K562 (cell line): ENCODE measurements around the gene ADAMTS20. TPM values are rescaled to one million over a fixed set of nuclear protein-coding genes. Genes with fewer than 3 reads are reported as not detected.

ENCODE experiments used
- ATAC-seq: fragments of 200-7000 bp; cut with Tn5 transposase; 3 replicates; pipeline ENCODE4 v1.9.1; 2020; ENCODE audit warnings: moderate library complexity
- BruUV-seq: library from RNA; stranded (reverse); fragments of 400-500 nt; replicated peaks from 2 replicates; lab custom pipeline; 2021; lab: Mats Ljungman, UMichigan
- CTCF ChIA-PET: fragments of 300-600 bp; formaldehyde crosslinking; extraction: SDS; loops from one replicate; lab custom pipeline; 2021; ENCODE audit warnings: low intra/inter-chr PET ratio; lab: Yijun Ruan, JAX
- POLR2A ChIA-PET: fragments of 300-600, 350-650 bp; sonication (Branson Sonifier 250); formaldehyde crosslinking; extraction: SDS; loops from one replicate; lab custom pipeline; 2021; ENCODE audit warnings: antibody characterized with exemption, inconsistent platforms; lab: Yijun Ruan, JAX
- DNase-seq, 4 experiments: peaks; one replicate each; pipeline versions ENCODE4 v3.0.0 to v3.0.0-alpha.2; 2011 to 2018; ENCODE audit warnings: low spot score in 3 of 4, mixed read lengths in 3 of 4; ENCODE audit errors: extremely low read depth in 1 of 4
- FAIRE-seq: peaks from 2 replicates; lab custom pipeline; 2011; peaks lifted over from hg19 to GRCh38; lab: Jason Lieb, UNC
- H2AFZ ChIP-seq: 2 replicates; pipeline ENCODE4 v1.6.0; 2011; ENCODE audit warnings: low read depth, low read length, control low read depth, inconsistent platforms
- H3K27ac ChIP-seq: fragments of 200-600 bp; 3 replicates; pipeline ENCODE4 v1.8.0; 2011; ENCODE audit warnings: low read depth, mild to moderate bottlenecking, control low read depth, inconsistent platforms, low read length, moderate library complexity, mixed read lengths; ENCODE audit errors: extremely low read depth
- H3K27me3 ChIP-seq, 2 experiments: fragments of 300-600 bp in 1 of 2; 2 replicates in 1 of 2; 3 replicates in 1 of 2; pipeline versions ENCODE4 v1.6.0 to v1.8.0; 2011; ENCODE audit warnings: inconsistent platforms in 2 of 2, low read length in 2 of 2, mild to moderate bottlenecking in 1 of 2, mixed read lengths in 1 of 2, moderate library complexity in 1 of 2; ENCODE audit not compliant: control insufficient read depth in 2 of 2, insufficient read depth in 2 of 2
- H3K36me3 ChIP-seq: fragments of 300-600 bp; 3 replicates; pipeline ENCODE4 v1.8.0; 2011; ENCODE audit warnings: mild to moderate bottlenecking, low read length, inconsistent platforms; ENCODE audit not compliant: control insufficient read depth, insufficient read depth
- H3K4me1 ChIP-seq, 2 experiments: fragments of 200-600 bp in 1 of 2; replicated peaks in 1 of 2; 2 replicates in 1 of 2; 3 replicates in 1 of 2; pipeline versions ENCODE4 v1.5.1 to v1.8.0; 2011; ENCODE audit warnings: inconsistent platforms in 2 of 2, low read length in 2 of 2, mild to moderate bottlenecking in 1 of 2, mixed read lengths in 1 of 2, moderate library complexity in 1 of 2; ENCODE audit not compliant: control insufficient read depth in 2 of 2, insufficient read depth in 2 of 2
- H3K4me2 ChIP-seq: 2 replicates; pipeline ENCODE4 v1.6.1; 2011; ENCODE audit warnings: low read length, control low read depth, inconsistent platforms, mixed read lengths; ENCODE audit not compliant: insufficient read depth
- H3K4me3 ChIP-seq: fragments of 200-600 bp; sonication (generic), shearing (Covaris generic); 2 replicates; pipeline ENCODE4 v1.5.1; 2016; ENCODE audit warnings: control low read depth, inconsistent platforms
- H3K79me2 ChIP-seq: fragments of 200-600 bp; 3 replicates; pipeline ENCODE4 v1.8.0; 2011; ENCODE audit warnings: low read length, inconsistent platforms; ENCODE audit not compliant: control insufficient read depth, insufficient read depth
- H3K9ac ChIP-seq, 2 experiments: 2 replicates each; pipeline versions ENCODE4 v1.6.0 to v1.6.1; 2011; ENCODE audit warnings: low read depth in 2 of 2, low read length in 2 of 2, control low read depth in 1 of 2, inconsistent platforms in 1 of 2, mild to moderate bottlenecking in 1 of 2, mixed read lengths in 1 of 2; ENCODE audit not compliant: insufficient read depth in 1 of 2
- H3K9me1 ChIP-seq: one replicate; pipeline ENCODE4 v1.6.0; 2011; ENCODE audit warnings: inconsistent platforms, mild to moderate bottlenecking, low read length, moderate library complexity; ENCODE audit not compliant: control insufficient read depth, insufficient read depth
- H3K9me3 ChIP-seq: replicated peaks from 2 replicates; pipeline ENCODE4 v1.5.1; 2011; ENCODE audit warnings: low read depth, low read length, inconsistent platforms; ENCODE audit not compliant: control insufficient read depth, insufficient read depth
- H4K20me1 ChIP-seq: replicated peaks from 2 replicates; pipeline ENCODE4 v1.6.1; 2011; ENCODE audit warnings: low read length, inconsistent platforms, mixed read lengths; ENCODE audit not compliant: control insufficient read depth, insufficient read depth
- BRCA1 ChIP-seq, 2 experiments: fragments of 450-650 bp in 1 of 2; sonication (generic) in 1 of 2; formaldehyde crosslinking in 1 of 2; IDR thresholded peaks; 2 replicates each; pipeline versions ENCODE4 v1.5.0 to v1.6.1; 2017 to 2020; ENCODE audit warnings: mild to moderate bottlenecking in 1 of 2, missing genetic modification reagents in 1 of 2
- HNRNPK ChIP-seq: fragments of 200-400 bp; formaldehyde crosslinking; IDR thresholded peaks from one replicate; pipeline ENCODE4 v1.6.1; 2018; ENCODE audit warnings: mild to moderate bottlenecking, low read depth, low read length; ENCODE audit not compliant: poor library complexity, severe bottlenecking
- KLF6 ChIP-seq: fragments of 250-450 bp; sonication (Bioruptor Pico); IDR thresholded peaks from 2 replicates; pipeline ENCODE4 v1.4.0; 2020; ENCODE audit warnings: mild to moderate bottlenecking, moderate library complexity, borderline replicate concordance
- TCF7L2 ChIP-seq: fragments of 150-350 bp; IDR thresholded peaks from 2 replicates; pipeline ENCODE4 v1.6.1; 2016; ENCODE audit warnings: low read depth, mild to moderate bottlenecking, low read length, moderate library complexity
- USF1 ChIP-seq: sonication (generic); formaldehyde crosslinking; IDR thresholded peaks from 2 replicates; pipeline ENCODE4 v1.9.0; 2022; ENCODE audit warnings: mild to moderate bottlenecking, missing genetic modification reagents
- ZC3H11A ChIP-seq: IDR thresholded peaks from 2 replicates; pipeline ENCODE4 v1.6.1; 2012; ENCODE audit warnings: low read depth, low read length, improper control_type of control experiment
- ZC3H8 ChIP-seq: fragments of 450-650 bp; IDR thresholded peaks from 2 replicates; pipeline ENCODE4 v1.6.1; 2017
- ZNF217 ChIP-seq: sonication (generic); formaldehyde crosslinking; IDR thresholded peaks from 2 replicates; pipeline ENCODE4 v1.8.0; 2022; ENCODE audit warnings: mild to moderate bottlenecking, missing genetic modification reagents
- ZNF77 ChIP-seq: fragments of 250-450 bp; sonication (Bioruptor Pico); IDR thresholded peaks from 2 replicates; pipeline ENCODE4 v1.5.0; 2020
- WGBS: fragments of 100-300 bp; shearing (Covaris generic); methylation state at CpG from one replicate; pipeline ENCODE4 v1.1.6; 2016; ENCODE audit warnings: low coverage, mixed read lengths; ENCODE audit not compliant: insufficient coverage; ENCODE audit errors: missing lambda C conversion rate; 5-methylcytosine and 5-hydroxymethylcytosine counted together
- in situ Hi-C: fragments of 300-500 bp; cut with MboI; formaldehyde crosslinking; loops from 4 replicates; pipeline ENCODE4 v1.15.0; 2018; ENCODE audit warnings: inconsistent platforms, mixed read lengths
- intact Hi-C: fragments of 100-400 bp; cut with micrococcal nuclease; formaldehyde crosslinking; loops from 2 replicates; pipeline ENCODE4 v1.14.2; 2022
- polyA plus RNA-seq, 8 experiments: library from polyadenylated mRNA; depleted of rRNA in 4 of 8; stranded (reverse) in 5 of 8; unstranded in 3 of 8; fragments of >200 nt; fragmentation: Nextera tagmentation in 2 of 8; fragmentation: Illumina TruSeq in 1 of 8; extraction: Ambion mirVana in 2 of 8; extraction: Trizol in 1 of 8; gene quantifications; 2 replicates each; pipeline versions ENCODE4 v1.2.1 to v1.2.3, GENCODE V29; 2011 to 2014; ENCODE audit warnings: inconsistent platforms in 1 of 8, missing spikeins in 1 of 8
- total RNA-seq, 7 experiments: library from RNA; depleted of rRNA in 6 of 7; stranded (reverse); fragments of >200 nt in 6 of 7; fragmentation: Illumina TruSeq in 2 of 7; extraction: Trizol in 2 of 7; gene quantifications; 2 replicates each; pipeline versions ENCODE4 v1.2.1 to v1.2.3, GENCODE V29; 2011 to 2021; ENCODE audit warnings: low replicate concordance in 1 of 7
- TF ChIP-seq, protein P1 (sequence below): fragments of 450-650 bp; IDR thresholded peaks from 2 replicates; pipeline ENCODE4 v1.6.1; 2016; ENCODE audit warnings: mild to moderate bottlenecking
- TF ChIP-seq, protein P2 (sequence below): fragments of 450-650 bp; formaldehyde crosslinking; IDR thresholded peaks from 2 replicates; pipeline ENCODE4 v1.4.0; 2020; ENCODE audit warnings: mild to moderate bottlenecking, moderate library complexity
- TF ChIP-seq, protein P3 (sequence below): fragments of 450-650 bp; IDR thresholded peaks from 2 replicates; pipeline ENCODE4 v1.6.1; 2017; ENCODE audit warnings: antibody characterized with exemption, mild to moderate bottlenecking

Gene ADAMTS20
- total and polyA plus RNA-seq, 9 of the 15 experiments (the other 6 are each of a cell fraction or from before 2014, with no cell fraction given): 0.01 to 0.84 (median 0.07) TPM; not detected in 2

- Histone ChIP-seq H3K27me3 (no peaks in the 10 kb centered on the region), H2AFZ (no peak overlapping the region), H4K20me1 (no peaks in the 10 kb centered on the region), H3K9me3 (no peaks in the 10 kb centered on the region), H3K36me3 (no peaks in the 10 kb centered on the region), H3K79me2 (no peaks in the 10 kb centered on the region), H3K4me2 (no peak overlapping the region), H3K27ac (no peak overlapping the region), H3K4me3 (no peak overlapping the region), H3K9me1 (no peaks in the 10 kb centered on the region), H3K9ac (no peak overlapping the region), H3K4me1 (no peaks in the 10 kb centered on the region)
- 1% methylated on average over 4 of the region's 4 CpGs for WGBS
- POLR2A ChIA-PET: no interaction called here
- ATAC-seq (no peak), DNase-seq (no peak), FAIRE-seq (no peak)
- CTCF ChIA-PET: no interaction called here
- intact Hi-C loops: no loop called here
- in situ Hi-C loops: no loop called here
- BruUV-seq: no TSS peak
- TF ChIP-seq ZNF77: no peak
- no peak for TF ChIP-seq USF1 (CRISPR knock-in tag)
- TF ChIP-seq KLF6 (CRISPR knock-in tag): no peak
- no peak for TF ChIP-seq ZNF217
- no peak for TF ChIP-seq HNRNPK
- TF ChIP-seq, protein P1, sequence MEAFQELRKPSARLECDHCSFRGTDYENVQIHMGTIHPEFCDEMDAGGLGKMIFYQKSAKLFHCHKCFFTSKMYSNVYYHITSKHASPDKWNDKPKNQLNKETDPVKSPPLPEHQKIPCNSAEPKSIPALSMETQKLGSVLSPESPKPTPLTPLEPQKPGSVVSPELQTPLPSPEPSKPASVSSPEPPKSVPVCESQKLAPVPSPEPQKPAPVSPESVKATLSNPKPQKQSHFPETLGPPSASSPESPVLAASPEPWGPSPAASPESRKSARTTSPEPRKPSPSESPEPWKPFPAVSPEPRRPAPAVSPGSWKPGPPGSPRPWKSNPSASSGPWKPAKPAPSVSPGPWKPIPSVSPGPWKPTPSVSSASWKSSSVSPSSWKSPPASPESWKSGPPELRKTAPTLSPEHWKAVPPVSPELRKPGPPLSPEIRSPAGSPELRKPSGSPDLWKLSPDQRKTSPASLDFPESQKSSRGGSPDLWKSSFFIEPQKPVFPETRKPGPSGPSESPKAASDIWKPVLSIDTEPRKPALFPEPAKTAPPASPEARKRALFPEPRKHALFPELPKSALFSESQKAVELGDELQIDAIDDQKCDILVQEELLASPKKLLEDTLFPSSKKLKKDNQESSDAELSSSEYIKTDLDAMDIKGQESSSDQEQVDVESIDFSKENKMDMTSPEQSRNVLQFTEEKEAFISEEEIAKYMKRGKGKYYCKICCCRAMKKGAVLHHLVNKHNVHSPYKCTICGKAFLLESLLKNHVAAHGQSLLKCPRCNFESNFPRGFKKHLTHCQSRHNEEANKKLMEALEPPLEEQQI: no peak
- TF ChIP-seq BRCA1 (IDR thresholded peaks at IDR 0.05): no peak
- no peak for TF ChIP-seq BRCA1 (CRISPR knock-in tag; IDR thresholded peaks at IDR 0.05)
- TF ChIP-seq, protein P2, sequence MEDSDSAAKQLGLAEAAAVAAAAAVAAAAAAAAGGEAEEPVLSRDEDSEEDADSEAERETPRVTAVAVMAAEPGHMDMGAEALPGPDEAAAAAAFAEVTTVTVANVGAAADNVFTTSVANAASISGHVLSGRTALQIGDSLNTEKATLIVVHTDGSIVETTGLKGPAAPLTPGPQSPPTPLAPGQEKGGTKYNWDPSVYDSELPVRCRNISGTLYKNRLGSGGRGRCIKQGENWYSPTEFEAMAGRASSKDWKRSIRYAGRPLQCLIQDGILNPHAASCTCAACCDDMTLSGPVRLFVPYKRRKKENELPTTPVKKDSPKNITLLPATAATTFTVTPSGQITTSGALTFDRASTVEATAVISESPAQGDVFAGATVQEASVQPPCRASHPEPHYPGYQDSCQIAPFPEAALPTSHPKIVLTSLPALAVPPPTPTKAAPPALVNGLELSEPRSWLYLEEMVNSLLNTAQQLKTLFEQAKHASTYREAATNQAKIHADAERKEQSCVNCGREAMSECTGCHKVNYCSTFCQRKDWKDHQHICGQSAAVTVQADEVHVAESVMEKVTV: no peak
- TF ChIP-seq, protein P3, sequence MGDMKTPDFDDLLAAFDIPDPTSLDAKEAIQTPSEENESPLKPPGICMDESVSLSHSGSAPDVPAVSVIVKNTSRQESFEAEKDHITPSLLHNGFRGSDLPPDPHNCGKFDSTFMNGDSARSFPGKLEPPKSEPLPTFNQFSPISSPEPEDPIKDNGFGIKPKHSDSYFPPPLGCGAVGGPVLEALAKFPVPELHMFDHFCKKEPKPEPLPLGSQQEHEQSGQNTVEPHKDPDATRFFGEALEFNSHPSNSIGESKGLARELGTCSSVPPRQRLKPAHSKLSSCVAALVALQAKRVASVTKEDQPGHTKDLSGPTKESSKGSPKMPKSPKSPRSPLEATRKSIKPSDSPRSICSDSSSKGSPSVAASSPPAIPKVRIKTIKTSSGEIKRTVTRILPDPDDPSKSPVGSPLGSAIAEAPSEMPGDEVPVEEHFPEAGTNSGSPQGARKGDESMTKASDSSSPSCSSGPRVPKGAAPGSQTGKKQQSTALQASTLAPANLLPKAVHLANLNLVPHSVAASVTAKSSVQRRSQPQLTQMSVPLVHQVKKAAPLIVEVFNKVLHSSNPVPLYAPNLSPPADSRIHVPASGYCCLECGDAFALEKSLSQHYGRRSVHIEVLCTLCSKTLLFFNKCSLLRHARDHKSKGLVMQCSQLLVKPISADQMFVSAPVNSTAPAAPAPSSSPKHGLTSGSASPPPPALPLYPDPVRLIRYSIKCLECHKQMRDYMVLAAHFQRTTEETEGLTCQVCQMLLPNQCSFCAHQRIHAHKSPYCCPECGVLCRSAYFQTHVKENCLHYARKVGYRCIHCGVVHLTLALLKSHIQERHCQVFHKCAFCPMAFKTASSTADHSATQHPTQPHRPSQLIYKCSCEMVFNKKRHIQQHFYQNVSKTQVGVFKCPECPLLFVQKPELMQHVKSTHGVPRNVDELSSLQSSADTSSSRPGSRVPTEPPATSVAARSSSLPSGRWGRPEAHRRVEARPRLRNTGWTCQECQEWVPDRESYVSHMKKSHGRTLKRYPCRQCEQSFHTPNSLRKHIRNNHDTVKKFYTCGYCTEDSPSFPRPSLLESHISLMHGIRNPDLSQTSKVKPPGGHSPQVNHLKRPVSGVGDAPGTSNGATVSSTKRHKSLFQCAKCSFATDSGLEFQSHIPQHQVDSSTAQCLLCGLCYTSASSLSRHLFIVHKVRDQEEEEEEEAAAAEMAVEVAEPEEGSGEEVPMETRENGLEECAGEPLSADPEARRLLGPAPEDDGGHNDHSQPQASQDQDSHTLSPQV: no peak
- TF ChIP-seq TCF7L2: no peak
- TF ChIP-seq ZC3H8: no peak
- TF ChIP-seq ZC3H11A: no peak
Observed at GRCh38 chr12:43320281-43320680, 231.7 kb downstream of the ADAMTS20 start.
